IPS DF 6.9 (cell line): ENCODE data around the gene TAL1.

ENCODE experiments used
- DNase-seq: peaks from one replicate; pipeline ENCODE4 v3.0.0-alpha.2; 2013; ENCODE audit warnings: low read depth, low spot score
- H3K27ac ChIP-seq: one replicate; pipeline ENCODE4 v1.5.1; 2013; ENCODE audit warnings: low read length, control low read depth
- H3K27me3 ChIP-seq: 2 replicates; pipeline ENCODE4 v1.6.1; 2013; ENCODE audit warnings: mild to moderate bottlenecking, low read length; ENCODE audit not compliant: control insufficient read depth, insufficient read depth
- H3K36me3 ChIP-seq: 2 replicates; pipeline ENCODE4 v1.6.1; 2013; ENCODE audit warnings: low read length; ENCODE audit not compliant: control insufficient read depth, insufficient read depth
- H3K4me1 ChIP-seq: 2 replicates; pipeline ENCODE4 v1.6.1; 2013; ENCODE audit warnings: low read length; ENCODE audit not compliant: control insufficient read depth, insufficient read depth
- H3K4me3 ChIP-seq: 2 replicates; pipeline ENCODE4 v1.5.1; 2013; ENCODE audit warnings: mild to moderate bottlenecking, low read length
- H3K9me3 ChIP-seq: 2 replicates; pipeline ENCODE4 v1.6.1; 2013; ENCODE audit warnings: low read length, inconsistent platforms; ENCODE audit not compliant: control insufficient read depth, insufficient read depth
- WGBS: extraction: QIAGEN DNeasy Blood & Tissue Kit; methylation state at CpG from one replicate; pipeline ENCODE4 v1.1.7; 2013; ENCODE audit warnings: mixed read lengths, missing lambda C conversion rate; ENCODE audit not compliant: insufficient read length, insufficient coverage; 5-methylcytosine and 5-hydroxymethylcytosine counted together

TAL1 gene

DNA sequence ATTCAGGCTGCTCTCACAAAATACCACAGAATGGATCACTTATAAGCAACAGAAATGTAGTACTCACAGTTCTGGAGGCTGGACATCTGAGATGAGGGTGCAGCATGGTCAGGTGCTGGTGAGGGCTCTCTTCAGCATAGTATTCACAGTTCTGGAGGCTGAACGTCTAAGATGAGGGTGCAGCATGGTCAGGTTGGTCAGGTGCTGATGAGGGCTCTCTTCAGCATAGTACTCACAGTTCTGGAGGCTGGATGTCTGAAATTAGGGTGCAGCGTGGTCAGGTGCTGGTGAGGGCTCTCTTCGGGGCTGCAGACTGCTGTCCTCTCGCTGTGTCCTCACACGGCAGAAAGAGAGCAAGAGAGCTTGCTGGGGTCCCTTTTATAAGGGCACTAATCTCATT lies 59.2 kb downstream of the TAL1 start:
- Histone ChIP-seq H3K4me3 (no peak overlapping the region), H3K36me3 (no peaks in the 10 kb centered on the region), H3K4me1 (0 out of 2 replicates have a peak, but pooled peaks cover 1% of the 10 kb centered on the region), H3K27me3 (no peaks in the 10 kb centered on the region), H3K9me3 (no peaks in the 10 kb centered on the region), H3K27ac (no peak overlapping the region)
- WGBS, result no CpG with 5 or more reads among the region's 5 CpGs
- DNase-seq, result no peak
